HCT116 (cell line): Measurements from ENCODE around the gene PLCXD3.

ENCODE experiments used
- EZH2 ChIP-seq: fragments of 200-600 bp; sonication (generic); IDR thresholded peaks from 2 replicates; pipeline ENCODE4 v1.6.1; 2017; ENCODE audit warnings: antibody characterized with exemption, mixed run types
- MAX ChIP-seq: IDR thresholded peaks from 2 replicates; pipeline ENCODE4 v1.6.1; 2012
- POLR2A ChIP-seq: IDR thresholded peaks from 2 replicates; pipeline ENCODE4 v1.7.0; 2011; ENCODE audit warnings: borderline replicate concordance; ENCODE audit not compliant: insufficient read depth, insufficient read length; ENCODE audit errors: extremely low read depth
- POLR2AphosphoS5 ChIP-seq: IDR thresholded peaks from 2 replicates; pipeline ENCODE4 v1.6.1; 2011; ENCODE audit warnings: mild to moderate bottlenecking, low read depth, low read length, moderate library complexity
- RAD21 ChIP-seq: IDR thresholded peaks from 2 replicates; pipeline ENCODE4 v1.6.1; 2012; ENCODE audit warnings: low read depth, mild to moderate bottlenecking
- SIN3A ChIP-seq: IDR thresholded peaks from 2 replicates; pipeline ENCODE4 v1.6.1; 2012; ENCODE audit warnings: low read depth
- SP1 ChIP-seq: IDR thresholded peaks from 2 replicates; pipeline ENCODE4 v1.6.1; 2012; ENCODE audit warnings: low read depth
- YY1 ChIP-seq: IDR thresholded peaks from 2 replicates; pipeline ENCODE4 v1.6.1; 2011; ENCODE audit warnings: low read length, low read depth, moderate library complexity, mild to moderate bottlenecking; ENCODE audit not compliant: insufficient replicate concordance; ENCODE audit errors: extremely low read depth
- TF ChIP-seq, protein P1 (sequence below), 3 experiments: fragments of 200-600 bp in 1 of 3; sonication (generic) in 1 of 3; IDR thresholded peaks in 2 of 3; conservative IDR thresholded peaks in 1 of 3; 2 replicates each; pipeline ENCODE4 v1.5.1; 2012 to 2017; ENCODE audit warnings: low read depth in 2 of 3, low read length in 2 of 3, antibody characterized with exemption in 1 of 3, borderline replicate concordance in 1 of 3, control low read depth in 1 of 3, mild to moderate bottlenecking in 1 of 3, mixed read lengths in 1 of 3, mixed run types in 1 of 3, moderate library complexity in 1 of 3; ENCODE audit not compliant: insufficient read depth in 1 of 3
- TF ChIP-seq, protein P2 (sequence below): IDR thresholded peaks from 2 replicates; pipeline ENCODE4 v1.6.1; 2012; ENCODE audit warnings: low read depth
- TF ChIP-seq, protein P3 (sequence below): IDR thresholded peaks from 2 replicates; pipeline ENCODE4 v1.6.1; 2012

DNA sequence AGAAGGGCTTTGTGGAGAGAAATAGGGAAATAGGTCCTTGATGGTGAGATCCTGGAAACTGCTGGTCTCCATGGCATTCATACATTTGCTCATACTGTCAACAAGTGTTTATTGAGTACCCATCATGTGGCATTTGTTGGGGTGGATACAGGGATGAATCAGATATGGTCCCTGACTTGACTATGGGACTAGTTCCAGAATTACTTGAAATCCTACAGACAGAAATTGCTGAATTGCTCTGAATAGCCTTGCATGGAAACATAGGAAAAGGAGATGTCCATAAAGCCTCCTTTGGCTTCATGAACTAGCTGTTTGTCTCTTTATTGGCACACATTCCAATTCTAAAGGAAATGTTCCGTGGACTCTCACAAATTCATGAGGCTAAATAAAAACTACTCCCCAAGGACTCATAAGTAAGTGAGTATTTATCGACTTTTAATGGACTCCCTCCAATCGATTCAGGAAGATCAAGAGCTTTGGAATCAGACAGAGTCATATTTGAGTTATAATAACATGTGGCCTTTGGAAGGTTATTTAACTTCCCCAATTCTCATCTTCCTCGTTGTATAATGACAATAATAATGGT is 174.7 kb downstream of the PLCXD3 start:
- TF ChIP-seq POLR2A, result no peak
- TF ChIP-seq, protein P1, sequence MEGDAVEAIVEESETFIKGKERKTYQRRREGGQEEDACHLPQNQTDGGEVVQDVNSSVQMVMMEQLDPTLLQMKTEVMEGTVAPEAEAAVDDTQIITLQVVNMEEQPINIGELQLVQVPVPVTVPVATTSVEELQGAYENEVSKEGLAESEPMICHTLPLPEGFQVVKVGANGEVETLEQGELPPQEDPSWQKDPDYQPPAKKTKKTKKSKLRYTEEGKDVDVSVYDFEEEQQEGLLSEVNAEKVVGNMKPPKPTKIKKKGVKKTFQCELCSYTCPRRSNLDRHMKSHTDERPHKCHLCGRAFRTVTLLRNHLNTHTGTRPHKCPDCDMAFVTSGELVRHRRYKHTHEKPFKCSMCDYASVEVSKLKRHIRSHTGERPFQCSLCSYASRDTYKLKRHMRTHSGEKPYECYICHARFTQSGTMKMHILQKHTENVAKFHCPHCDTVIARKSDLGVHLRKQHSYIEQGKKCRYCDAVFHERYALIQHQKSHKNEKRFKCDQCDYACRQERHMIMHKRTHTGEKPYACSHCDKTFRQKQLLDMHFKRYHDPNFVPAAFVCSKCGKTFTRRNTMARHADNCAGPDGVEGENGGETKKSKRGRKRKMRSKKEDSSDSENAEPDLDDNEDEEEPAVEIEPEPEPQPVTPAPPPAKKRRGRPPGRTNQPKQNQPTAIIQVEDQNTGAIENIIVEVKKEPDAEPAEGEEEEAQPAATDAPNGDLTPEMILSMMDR (IDR thresholded peaks at IDR 0.05 in 2 of 3, conservative IDR thresholded peaks at IDR 0.05 in 1 of 3; ENCODE audit: borderline replicate concordance in 1 of 3, insufficient read depth in 1 of 3, low read depth in 2 of 3, low read length in 2 of 3), result no peak
- TF ChIP-seq YY1, result no peak
- no peak for TF ChIP-seq MAX
- no peak for TF ChIP-seq SIN3A
- no peak for TF ChIP-seq RAD21
- TF ChIP-seq EZH2, result no peak
- no peak for TF ChIP-seq POLR2AphosphoS5
- TF ChIP-seq SP1, result no peak
- TF ChIP-seq, protein P2, sequence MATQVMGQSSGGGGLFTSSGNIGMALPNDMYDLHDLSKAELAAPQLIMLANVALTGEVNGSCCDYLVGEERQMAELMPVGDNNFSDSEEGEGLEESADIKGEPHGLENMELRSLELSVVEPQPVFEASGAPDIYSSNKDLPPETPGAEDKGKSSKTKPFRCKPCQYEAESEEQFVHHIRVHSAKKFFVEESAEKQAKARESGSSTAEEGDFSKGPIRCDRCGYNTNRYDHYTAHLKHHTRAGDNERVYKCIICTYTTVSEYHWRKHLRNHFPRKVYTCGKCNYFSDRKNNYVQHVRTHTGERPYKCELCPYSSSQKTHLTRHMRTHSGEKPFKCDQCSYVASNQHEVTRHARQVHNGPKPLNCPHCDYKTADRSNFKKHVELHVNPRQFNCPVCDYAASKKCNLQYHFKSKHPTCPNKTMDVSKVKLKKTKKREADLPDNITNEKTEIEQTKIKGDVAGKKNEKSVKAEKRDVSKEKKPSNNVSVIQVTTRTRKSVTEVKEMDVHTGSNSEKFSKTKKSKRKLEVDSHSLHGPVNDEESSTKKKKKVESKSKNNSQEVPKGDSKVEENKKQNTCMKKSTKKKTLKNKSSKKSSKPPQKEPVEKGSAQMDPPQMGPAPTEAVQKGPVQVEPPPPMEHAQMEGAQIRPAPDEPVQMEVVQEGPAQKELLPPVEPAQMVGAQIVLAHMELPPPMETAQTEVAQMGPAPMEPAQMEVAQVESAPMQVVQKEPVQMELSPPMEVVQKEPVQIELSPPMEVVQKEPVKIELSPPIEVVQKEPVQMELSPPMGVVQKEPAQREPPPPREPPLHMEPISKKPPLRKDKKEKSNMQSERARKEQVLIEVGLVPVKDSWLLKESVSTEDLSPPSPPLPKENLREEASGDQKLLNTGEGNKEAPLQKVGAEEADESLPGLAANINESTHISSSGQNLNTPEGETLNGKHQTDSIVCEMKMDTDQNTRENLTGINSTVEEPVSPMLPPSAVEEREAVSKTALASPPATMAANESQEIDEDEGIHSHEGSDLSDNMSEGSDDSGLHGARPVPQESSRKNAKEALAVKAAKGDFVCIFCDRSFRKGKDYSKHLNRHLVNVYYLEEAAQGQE, result no peak
- TF ChIP-seq, protein P3, sequence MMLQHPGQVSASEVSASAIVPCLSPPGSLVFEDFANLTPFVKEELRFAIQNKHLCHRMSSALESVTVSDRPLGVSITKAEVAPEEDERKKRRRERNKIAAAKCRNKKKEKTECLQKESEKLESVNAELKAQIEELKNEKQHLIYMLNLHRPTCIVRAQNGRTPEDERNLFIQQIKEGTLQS, result no peak
